GM03348 (cell line): Measurements from ENCODE around the gene CBLN4.

Experiments used
- DNase-seq: peaks from one replicate; pipeline ENCODE4 v3.0.0; 2012; ENCODE audit warnings: low spot score

Gene CBLN4

GRCh38 chr20:56005389-56005715, at the start of gene CBLN4:
CBLN4 (minus strand) TSS chr20:56005519; CDS start chr20:56004171, 1,348 bp downstream.
- DNase-seq, result no peak

- DNase-seq, result no peak
Measured at GRCh38 chr20:56043227-56043626, 37.9 kb upstream of the CBLN4 start.

GRCh38 chr20:56032251-56032650, 26.9 kb upstream of the CBLN4 start:
- DNase-seq, result no peak

DNA sequence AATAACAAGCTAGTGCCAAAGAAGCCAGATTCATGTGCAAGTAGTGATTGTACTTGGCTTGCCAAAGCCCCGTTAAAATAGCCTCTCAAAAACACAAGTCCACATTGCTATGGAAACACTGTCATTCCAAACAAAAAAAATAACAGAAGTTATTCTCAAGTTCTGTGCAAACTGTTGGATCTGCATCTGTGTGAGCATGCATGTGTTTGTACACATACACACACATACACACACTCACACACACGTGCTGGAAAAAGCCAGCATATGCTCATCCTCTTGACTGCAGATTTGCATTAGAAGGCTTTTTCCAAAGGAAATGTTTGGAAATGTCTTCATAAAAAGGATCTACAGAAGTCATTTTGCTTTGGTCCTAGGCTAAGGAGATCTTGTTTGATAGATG, 13.4 kb upstream of the CBLN4 start:
- DNase-seq, result no peak

- DNase-seq, result no peak
Measured at GRCh38 chr20:56018194-56018593, 12.9 kb upstream of the CBLN4 start.

DNA sequence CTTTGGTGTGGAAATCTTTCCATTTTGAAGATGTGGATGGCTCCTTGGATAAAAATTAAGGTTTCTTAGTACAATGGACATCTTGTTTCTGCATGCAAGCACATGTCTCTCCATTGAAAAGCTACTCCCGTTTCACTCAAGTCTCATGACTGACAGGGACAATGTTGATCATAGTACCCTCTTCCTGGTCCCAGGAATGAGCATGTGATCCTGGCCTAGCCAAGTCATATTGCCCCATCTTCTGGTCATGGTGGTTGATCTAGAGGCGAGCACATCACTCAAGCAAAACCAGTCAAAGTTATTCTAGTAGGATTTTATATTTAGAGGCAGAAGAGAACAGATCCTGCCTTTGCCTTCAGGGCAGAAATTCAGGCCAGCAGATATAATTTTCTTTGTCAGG, 12.2 kb upstream of the CBLN4 start:
- no peak for DNase-seq

- DNase-seq, result no peak
Measured at GRCh38 chr20:56014998-56015397, 9.7 kb upstream of the CBLN4 start.

GRCh38 chr20:56014151-56014550, 8.8 kb upstream of the CBLN4 start:
- DNase-seq, result no peak

DNA sequence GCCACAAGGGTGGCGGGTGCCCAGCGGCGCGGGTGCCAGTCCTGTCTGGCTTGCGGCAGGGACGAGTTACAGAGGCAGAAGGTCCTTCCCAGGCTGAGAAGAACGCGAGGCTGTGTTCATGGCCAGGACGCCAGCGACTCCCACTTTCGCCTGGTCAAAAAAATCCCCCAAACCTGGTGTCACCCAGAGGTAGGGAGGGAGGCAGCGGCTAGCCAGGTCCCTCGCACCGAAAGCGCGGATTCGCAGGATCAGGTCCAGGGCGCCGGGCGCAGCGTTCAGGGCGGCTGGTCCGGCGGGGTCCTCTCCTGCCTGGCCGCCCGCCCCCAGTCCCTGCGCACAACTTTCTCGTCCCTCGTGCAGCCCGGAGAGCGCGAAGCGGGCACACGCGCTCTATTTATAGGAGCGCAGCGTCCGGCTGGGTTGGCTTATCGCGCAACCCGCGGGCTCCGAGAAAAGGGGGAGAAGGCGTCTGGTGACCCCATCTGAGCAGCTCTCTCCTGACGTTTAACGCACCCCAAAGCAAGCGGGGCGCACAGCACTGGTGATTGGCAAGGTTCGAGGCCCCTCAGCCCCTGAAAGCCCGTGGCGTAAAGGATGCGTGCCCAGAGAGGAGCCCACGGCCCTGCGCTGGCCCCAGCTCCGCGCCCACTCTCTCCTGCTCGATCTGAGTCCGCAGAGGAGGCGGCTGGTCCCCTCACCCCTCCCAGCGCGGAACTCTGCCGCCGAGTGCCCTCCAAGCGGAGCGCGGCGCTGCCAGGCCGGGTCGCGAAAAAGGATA, 519 bp downstream of the CBLN4 start:
- no peak for DNase-seq

DNA sequence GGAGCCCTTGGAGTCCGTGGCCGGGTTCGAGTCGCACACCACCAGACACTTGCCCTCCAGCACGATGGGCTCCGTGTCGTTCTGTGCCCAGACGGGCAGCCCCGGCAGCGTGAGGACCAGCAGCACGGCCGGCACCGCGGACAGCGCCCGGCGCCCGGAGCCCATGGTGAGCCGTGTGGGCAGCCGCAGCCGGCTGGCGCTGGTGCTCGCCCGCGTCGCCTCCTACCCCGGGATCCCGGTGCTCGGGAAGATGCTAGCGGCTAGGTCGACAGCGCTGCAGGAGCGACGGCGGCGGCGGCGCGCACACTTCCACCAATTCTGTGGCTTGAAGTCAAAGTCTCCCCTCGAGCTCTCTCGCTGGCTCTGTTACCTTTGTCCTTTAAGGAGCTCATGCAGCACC, 1.3 kb downstream of the CBLN4 start:
- DNase-seq, result no peak

- DNase-seq, result no peak
Measured at GRCh38 chr20:56002908-56003800, 2.2 kb downstream of the CBLN4 start.

GRCh38 chr20:56001890-56002289, 3.4 kb downstream of the CBLN4 start:
- DNase-seq, result no peak

GRCh38 chr20:56001106-56001785, 4.1 kb downstream of the CBLN4 start:
- DNase-seq, result no peak

- no peak for DNase-seq
Measured at GRCh38 chr20:55978550-55978949, 26.8 kb downstream of the CBLN4 start.

DNA sequence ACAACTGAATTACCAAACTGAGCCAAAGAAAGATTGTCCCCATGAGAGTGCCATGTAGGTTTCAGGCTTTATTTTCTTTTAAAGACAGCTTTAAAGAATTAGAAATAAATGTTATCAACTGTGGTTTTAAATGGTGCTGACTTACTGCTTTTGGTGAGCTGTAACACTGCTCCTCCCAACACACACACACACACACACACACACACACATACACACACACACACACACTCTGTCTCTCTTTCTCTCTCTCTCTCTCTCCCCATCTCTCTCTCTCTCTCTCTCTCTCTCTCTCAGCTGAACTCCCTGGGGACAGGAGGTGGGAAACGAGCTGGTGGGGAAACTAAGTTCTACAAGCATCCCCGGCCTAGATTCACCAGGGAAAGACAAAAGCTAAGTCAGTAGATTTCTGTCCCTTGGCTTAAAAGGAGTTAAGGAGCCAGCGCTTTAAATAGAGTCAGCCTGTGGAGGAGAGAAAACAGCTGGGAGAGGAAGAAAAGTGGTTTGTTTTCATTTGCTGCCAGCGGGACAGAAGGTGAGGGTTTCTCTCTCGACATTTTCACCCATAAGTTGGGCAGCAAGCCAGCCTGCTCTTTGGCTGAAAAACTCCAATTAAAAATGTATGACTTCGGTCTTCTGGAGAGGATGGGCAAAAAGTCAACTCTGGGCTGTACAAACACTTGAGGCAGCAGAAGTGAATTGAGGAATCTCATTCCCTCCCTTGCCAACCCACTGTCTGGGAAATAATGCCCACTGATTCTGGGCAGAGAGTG, 27.4 kb downstream of the CBLN4 start:
- DNase-seq, result no peak

DNA sequence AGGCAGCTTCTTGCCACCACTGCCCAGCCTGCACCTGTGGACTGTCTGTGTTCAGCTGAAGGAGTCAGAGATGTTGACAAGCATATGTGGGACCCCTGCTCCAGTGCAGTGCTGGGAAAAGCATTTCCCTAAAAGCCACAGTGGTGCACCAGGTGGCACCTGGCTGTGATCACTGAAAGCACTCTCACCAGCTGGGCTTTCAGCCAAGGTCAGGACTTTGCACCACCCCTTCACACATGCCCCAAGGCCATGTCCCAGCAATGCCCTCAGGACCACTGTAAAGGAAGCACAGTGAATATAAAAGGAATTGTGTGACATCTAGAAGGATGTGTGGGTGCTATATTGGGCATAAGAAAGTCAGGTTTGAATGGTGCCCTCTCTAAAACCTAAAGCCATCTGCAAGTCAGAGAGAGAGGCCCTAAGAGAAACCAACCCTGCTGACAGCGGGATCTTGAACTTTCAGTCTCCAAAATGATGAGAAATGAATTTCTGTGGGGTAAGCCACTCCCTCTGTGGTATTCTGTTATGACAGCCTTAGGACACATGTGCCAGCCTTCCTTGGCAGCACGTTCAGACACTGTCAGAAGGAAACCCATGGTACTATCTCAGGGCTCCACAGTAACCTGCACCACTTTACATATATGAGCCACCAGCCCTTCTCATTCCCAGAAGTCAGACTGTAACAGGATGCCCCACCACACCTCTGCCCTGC, 30.7 kb downstream of the CBLN4 start:
- no peak for DNase-seq

DNA sequence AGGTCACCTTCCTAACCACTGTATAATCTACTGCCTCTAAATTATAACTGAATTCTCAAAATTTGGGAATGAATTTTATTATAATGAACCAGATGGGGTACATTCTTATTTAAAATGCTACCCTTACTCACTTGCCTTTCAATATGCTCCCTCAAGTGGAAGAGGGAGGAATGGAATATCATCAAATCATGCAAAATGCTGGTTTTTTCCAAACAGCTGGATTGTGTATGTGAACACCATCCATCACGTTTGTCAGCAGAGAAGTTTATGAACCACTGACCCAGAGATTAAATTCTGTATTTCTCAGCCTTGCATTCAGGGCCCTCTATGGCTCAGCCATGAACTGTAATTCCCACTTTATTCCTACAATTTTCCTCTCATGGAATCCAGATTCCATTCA, 40.5 kb downstream of the CBLN4 start:
- DNase-seq, result no peak

DNA sequence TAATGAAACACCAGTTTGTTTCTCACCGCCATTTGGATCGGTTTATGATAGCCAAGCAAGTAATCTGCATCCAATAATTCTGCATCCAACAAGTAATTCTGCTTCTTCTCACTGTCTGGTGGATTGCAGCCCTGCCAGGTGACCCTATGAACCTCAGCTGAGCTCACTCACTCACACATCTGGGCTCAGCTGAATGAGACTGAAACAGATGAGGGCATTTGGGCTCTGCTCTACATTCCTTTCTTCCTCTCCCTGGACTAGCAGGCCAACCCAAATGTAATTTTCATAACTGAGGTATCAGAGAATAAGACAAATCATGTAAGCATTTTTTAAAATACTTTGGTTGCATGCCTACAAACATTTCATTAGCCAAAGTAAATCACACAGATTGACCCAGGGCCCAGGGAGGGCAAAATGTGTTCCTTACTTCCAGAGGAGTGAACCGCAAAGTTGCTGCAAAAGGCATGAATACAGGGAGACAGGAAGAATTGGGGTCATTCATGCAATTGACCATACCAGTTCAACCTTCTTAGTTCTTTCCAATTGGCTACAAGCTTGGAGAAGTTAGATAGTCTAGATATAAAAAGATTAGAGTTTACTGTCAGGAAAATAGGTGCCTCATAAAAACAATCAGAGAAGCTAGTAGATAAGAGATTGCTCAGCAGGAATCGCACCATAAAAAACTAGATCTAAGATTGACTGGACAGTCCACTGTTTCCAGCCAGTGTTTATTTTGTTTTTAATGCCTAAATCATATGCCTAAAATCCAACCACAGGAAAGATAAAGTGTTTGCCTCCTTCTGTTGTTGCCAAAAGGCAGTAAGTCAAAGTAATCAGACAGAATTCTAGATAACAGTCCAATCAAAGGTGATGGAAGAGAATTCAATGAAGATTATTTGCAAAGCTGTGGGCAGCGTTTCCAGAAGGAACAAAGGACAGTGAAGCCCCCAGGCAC, 43.7 kb downstream of the CBLN4 start:
- no peak for DNase-seq

- no peak for DNase-seq
Measured at GRCh38 chr20:55953201-55953600, 52.1 kb downstream of the CBLN4 start.

DNA sequence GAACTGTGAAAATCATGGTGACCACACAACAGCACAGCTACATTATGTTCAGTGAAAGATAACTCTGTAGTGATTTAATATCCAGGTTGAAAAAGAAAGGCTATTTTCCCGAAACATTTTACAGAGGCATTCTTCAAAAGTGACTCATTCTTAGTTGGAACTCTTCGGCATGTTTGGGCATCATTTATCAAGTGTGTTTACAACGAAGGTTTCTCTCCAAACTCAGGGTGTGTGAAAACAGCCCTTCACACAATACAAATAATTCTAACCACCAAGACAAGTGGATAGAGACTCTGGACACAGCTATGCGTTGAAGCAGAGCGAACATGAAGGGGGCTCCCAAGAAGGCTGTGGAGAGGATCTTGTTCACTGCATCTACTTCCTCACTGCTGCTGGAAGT, 57.6 kb downstream of the CBLN4 start:
- DNase-seq, result no peak
